Psoas muscle (tissue), 8 donors: ENCODE data around the gene PACRG. TPM values are rescaled to one million over a fixed set of nuclear protein-coding genes. Genes with fewer than 3 reads are reported as not detected.

Source experiments
- ATAC-seq, 4 donors: fragments of 200-7000 bp; cut with Tn5 transposase; one replicate each; pipeline ENCODE4 v1.9.1; 2020; ENCODE audit warnings: moderate library complexity in 3 of 4, mild to moderate bottlenecking in 2 of 4
- DNase-seq, 2 donors: peaks; one replicate each; pipeline ENCODE4 v3.0.0-alpha.2; 2020
- H3K27ac ChIP-seq: fragments of 200-600 bp; one replicate; pipeline ENCODE4 v1.8.0; 2022
- H3K27me3 ChIP-seq, 3 donors: fragments of 200-600 bp in 1 of 3; one replicate each; pipeline versions ENCODE4 v1.6.1 to v1.8.0; 2013 to 2022; ENCODE audit warnings: low read length in 2 of 3, mild to moderate bottlenecking in 2 of 3, moderate library complexity in 1 of 3; ENCODE audit not compliant: insufficient read depth in 3 of 3
- H3K36me3 ChIP-seq, 2 donors: fragments of 200-600 bp in 1 of 2; one replicate each; pipeline versions ENCODE4 v1.6.1 to v1.8.0; 2013 to 2022; ENCODE audit warnings: low read depth in 1 of 2, mild to moderate bottlenecking in 1 of 2, moderate library complexity in 1 of 2; ENCODE audit not compliant: insufficient read depth in 1 of 2
- H3K4me1 ChIP-seq: fragments of 200-600 bp; one replicate; pipeline ENCODE4 v1.8.0; 2022
- H3K4me3 ChIP-seq: fragments of 200-600 bp; one replicate; pipeline ENCODE4 v1.8.0; 2022; ENCODE audit warnings: mild to moderate bottlenecking
- H3K9me3 ChIP-seq: fragments of 200-600 bp; one replicate; pipeline ENCODE4 v1.8.0; 2022
- WGBS, 3 donors: extraction: QIAGEN DNeasy Blood & Tissue Kit; methylation state at CpG; one replicate each; pipeline versions ENCODE4 v1.1.6 to v1.1.7; 2013; 5-methylcytosine and 5-hydroxymethylcytosine counted together
- intact Hi-C, 2 donors: fragments of 100-400 bp; cut with DNase I; formaldehyde crosslinking; loops; one replicate each; pipeline versions ENCODE4 v1.11.0 to v1.14.2; 2022
- polyA plus RNA-seq, 3 donors: library from polyadenylated mRNA; stranded (reverse); fragments of 200-250 nt; gene quantifications; one replicate each; pipeline ENCODE4 v1.2.3, GENCODE V29; 2013
- total RNA-seq, 4 donors: library from RNA; stranded (reverse); fragmentation: NEBNext Ultra II Directional in 2 of 4; extraction: Animal tissue kit (Norgen Biotek cat#: 25700) in 2 of 4; gene quantifications; one replicate each; pipeline versions ENCODE4 v1.2.1 to v1.2.4, GENCODE V29; 2021 to 2023
- TF ChIP-seq, protein P1 (sequence below): fragments of 200-600 bp; IDR thresholded peaks from one replicate; pipeline ENCODE4 v1.8.0; 2022; ENCODE audit warnings: antibody characterized with exemption
- donor health status: healthy with polysubstance abuse.
- donor health status: DM: no; HTN: no; CAD: no; lungs with moderate emphysema.
- donor health status: Bipolar disorder and iron deficiency.
- donor health status: healthy.
- donor health status: DM: yes; HTN: yes; CAD: no.
- donor health status: DM: no; HTN: no; CAD: no.
- donor health status: DM: no; HTN: no; CAD: no.
- donor health status: DM: yes; HTN: yes; CAD: no.

Gene PACRG
- total and polyA plus RNA-seq, 7 donors = 0.17 to 3.1 (median 1.8) TPM

DNA sequence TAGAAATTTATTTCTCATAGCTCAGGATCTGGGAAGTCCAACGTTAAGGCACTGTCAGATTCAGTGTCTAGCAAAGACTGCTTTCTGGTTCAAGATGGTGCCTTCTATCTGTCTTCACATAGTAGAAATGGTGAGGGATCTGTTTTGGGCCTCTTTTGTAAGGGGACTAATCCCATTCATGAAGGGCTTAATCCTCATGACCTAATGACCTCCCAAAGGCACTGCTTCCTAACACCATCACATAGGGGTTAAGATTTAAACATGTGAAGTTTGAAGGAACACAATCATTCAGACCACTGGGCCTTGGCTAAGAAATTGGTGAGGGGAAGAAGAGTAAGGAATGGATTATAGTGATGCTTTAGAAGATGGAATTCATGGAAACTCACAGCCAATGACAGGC, 237.6 kb downstream of the PACRG start:
- intact Hi-C loops = no loop called here
- Histone ChIP-seq H3K9me3 (no peaks in the 10 kb centered on the region), H3K36me3 (no peaks in the 10 kb centered on the region), H3K27me3 (no peaks in the 10 kb centered on the region), H3K27ac (no peak overlapping the region), H3K4me1 (peaks cover 2% of the 10 kb centered on the region), H3K4me3 (no peak overlapping the region)
- WGBS, 3 donors = 86 to 89% (median 87%) methylated on average over 1 of the region's 1 CpG
- DNase-seq (no peak), ATAC-seq (no peak)
- TF ChIP-seq, protein P1, sequence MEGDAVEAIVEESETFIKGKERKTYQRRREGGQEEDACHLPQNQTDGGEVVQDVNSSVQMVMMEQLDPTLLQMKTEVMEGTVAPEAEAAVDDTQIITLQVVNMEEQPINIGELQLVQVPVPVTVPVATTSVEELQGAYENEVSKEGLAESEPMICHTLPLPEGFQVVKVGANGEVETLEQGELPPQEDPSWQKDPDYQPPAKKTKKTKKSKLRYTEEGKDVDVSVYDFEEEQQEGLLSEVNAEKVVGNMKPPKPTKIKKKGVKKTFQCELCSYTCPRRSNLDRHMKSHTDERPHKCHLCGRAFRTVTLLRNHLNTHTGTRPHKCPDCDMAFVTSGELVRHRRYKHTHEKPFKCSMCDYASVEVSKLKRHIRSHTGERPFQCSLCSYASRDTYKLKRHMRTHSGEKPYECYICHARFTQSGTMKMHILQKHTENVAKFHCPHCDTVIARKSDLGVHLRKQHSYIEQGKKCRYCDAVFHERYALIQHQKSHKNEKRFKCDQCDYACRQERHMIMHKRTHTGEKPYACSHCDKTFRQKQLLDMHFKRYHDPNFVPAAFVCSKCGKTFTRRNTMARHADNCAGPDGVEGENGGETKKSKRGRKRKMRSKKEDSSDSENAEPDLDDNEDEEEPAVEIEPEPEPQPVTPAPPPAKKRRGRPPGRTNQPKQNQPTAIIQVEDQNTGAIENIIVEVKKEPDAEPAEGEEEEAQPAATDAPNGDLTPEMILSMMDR = no peak

DNA sequence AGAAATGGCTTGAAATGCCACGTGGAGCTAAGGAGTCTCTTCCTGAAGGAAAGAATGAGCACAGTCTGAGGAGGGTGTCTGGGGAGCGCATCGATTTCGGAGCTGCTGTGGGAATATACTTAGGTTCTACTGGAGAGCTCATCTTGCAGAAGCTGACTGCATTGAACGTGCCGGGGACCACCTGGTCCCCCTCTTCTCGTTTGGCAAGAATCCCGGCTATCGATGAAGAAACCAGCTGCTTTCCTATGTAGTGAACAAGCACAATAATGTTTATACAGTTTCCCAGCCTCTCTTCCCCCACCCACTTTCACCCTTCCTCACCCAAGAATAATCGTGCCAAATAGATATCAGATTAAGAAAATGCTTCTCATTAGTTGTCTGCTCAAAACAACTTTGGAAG, 242.5 kb downstream of the PACRG start:
- intact Hi-C loops = no loop called here
- Histone ChIP-seq H3K4me3 (no peak overlapping the region), H3K4me1 (peaks cover 15% of the 10 kb centered on the region), H3K36me3 (no peaks in the 10 kb centered on the region), H3K27me3 (no peaks in the 10 kb centered on the region), H3K27ac (no peak overlapping the region), H3K9me3 (no peaks in the 10 kb centered on the region)
- DNase-seq (no peak), ATAC-seq (no peak)
- WGBS, 3 donors = 45 to 54% (median 49%) methylated on average over 10 of the region's 10 CpGs
- TF ChIP-seq, protein P1 = no peak

DNA sequence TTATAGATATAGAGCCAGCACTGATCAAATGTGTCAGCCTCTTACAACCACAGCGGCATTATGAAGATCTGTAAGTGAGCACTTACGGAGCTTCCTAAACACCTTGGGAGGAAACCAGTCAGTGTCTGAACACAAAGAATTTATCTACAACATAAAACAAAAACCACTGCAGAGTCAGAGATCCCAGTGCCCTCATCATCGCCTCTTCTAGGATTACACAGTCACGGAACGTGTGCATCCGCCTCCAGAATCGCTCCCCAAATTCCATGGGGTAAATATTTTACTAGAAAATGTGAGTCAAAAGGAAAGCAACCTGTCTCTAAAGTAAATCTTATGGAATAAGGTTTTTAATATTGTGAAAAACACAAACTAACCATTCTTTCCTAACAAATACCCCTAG, 243.6 kb downstream of the PACRG start:
- no peaks in the 10 kb centered on the region for H3K27me3 ChIP-seq
- TF ChIP-seq, protein P1 = no peak
- ATAC-seq (no peak), DNase-seq (no peak)
- H3K4me3 ChIP-seq = no peak overlapping the region
- intact Hi-C loops = no loop called here
- H3K27ac ChIP-seq = no peak overlapping the region
- H3K9me3 ChIP-seq = no peaks in the 10 kb centered on the region
- H3K4me1 ChIP-seq = peaks cover 15% of the 10 kb centered on the region
- no peaks in the 10 kb centered on the region for H3K36me3 ChIP-seq
- WGBS, 3 donors = 90 to 96% (median 92%) methylated on average over 7 of the region's 7 CpGs

DNA sequence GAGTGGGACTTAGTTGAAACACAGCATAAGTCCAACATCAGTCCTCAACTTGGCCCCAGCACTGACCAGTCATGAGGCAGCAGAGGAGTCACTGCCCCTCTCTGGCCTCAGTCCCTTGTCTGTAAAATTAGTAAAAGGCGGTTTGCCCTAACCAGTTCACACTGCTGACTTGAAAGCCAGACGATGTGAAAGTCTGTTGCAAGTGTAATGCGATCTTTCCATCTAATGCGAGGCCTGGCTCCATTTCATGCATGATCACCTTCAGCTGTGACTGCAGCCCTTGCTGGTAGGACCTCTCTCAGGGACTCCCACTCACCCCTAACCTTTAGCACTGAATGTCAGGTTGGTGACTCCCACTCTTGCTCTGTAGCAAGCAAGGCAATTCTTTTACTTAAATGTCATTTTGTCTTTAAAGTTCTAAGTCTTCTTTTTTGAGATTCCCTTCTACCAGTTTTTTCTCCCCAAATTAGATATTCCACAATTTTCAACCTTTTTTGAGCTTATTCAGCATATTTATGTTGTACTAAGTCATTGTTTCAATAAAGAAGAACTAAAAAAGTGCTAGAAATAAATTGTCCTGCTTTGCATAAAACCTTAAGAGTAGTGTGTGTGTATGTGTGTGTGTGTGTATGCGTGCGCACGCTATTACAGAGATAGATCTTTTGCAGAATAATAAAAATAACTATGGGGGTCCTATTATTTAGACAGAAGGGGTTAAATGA, 245.5 kb downstream of the PACRG start:
- Histone ChIP-seq H3K36me3 (no peaks in the 10 kb centered on the region), H3K27me3 (no peaks in the 10 kb centered on the region), H3K4me3 (peak overlapping the region; percentile 51), H3K27ac (peak overlapping the region; percentile 74), H3K9me3 (no peaks in the 10 kb centered on the region), H3K4me1 (peaks cover 15% of the 10 kb centered on the region)
- intact Hi-C loops = no loop called here
- DNase-seq (peak; percentile 24 to 48), ATAC-seq (peak; percentile 80 to 93 (median 86))
- TF ChIP-seq, protein P1 = no peak
- WGBS, 3 donors = 45 to 58% (median 53%) methylated on average over 7 of the region's 7 CpGs

DNA sequence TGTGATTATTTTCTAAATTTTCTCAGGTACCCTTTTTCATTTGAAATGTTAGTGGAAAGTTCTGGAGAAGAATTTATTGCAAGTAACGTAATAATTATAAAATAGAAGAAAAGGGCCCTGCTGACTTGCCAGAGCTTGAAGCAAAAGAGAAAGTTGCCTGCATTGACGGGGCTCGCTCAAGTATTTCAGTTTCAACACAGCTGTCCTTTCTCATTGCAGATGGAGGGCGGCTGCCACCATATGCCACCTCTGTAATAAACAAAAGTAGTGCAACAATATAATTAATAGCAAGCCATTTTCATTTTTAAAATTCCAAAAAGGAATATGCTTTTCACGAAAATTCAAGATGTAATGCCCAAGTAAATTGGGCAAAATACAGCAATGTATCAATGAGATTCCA, 246.2 kb downstream of the PACRG start:
- Histone ChIP-seq H3K27me3 (no peaks in the 10 kb centered on the region), H3K4me1 (peaks cover 15% of the 10 kb centered on the region), H3K9me3 (no peaks in the 10 kb centered on the region), H3K36me3 (no peaks in the 10 kb centered on the region), H3K27ac (peak overlapping the region; percentile 74), H3K4me3 (peak overlapping the region; percentile 51)
- WGBS, 3 donors = 41 to 53% (median 46%) methylated on average over 5 of the region's 5 CpGs
- peak in 3 of 4 donors; percentile 63 to 74 (median 64) for ATAC-seq
- TF ChIP-seq, protein P1 = no peak
- intact Hi-C loops = no loop called here
- no peak for DNase-seq
